Measurements from ENCODE around the gene FERMT2. TPM values are rescaled to one million over a fixed set of nuclear protein-coding genes. Genes with fewer than 3 reads are reported as not detected.

Gene FERMT2
- polyA plus RNA-seq, 1 experiment, result 275 TPM

DNA sequence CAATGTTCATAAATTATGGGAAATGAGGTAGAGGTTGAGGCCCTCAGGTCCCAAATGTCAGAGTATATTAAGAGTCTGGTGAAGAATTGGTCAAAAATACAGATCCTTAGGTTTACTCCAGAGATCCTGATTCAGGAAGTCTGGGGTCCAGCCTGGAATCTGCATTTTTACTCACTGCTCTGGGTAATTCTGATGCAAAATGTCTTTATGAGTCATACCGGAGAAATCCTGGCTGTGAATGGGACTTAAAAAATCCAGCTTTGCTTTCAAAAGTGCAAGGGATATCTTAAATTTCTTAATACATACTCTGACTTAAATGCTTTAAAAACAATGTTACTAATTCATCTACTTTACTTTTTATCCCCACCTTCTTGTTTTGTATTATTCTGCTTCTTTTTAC is 74.5 kb downstream of the FERMT2 start:
- Histone ChIP-seq H3K4me3 (ENCODE audit: low read depth, low read length) (no peak overlapping the region), H3K27me3 (ENCODE audit: control insufficient read depth, insufficient read depth, low read length) (no peaks in the 10 kb centered on the region), H3K36me3 (ENCODE audit: control insufficient read depth, insufficient read depth, low read length) (peaks cover 13% of the 10 kb centered on the region)
- no peak for DNase-seq (ENCODE audit: low read depth)
- POLR2A ChIA-PET, result no interaction called here
- TF ChIP-seq, protein P1, sequence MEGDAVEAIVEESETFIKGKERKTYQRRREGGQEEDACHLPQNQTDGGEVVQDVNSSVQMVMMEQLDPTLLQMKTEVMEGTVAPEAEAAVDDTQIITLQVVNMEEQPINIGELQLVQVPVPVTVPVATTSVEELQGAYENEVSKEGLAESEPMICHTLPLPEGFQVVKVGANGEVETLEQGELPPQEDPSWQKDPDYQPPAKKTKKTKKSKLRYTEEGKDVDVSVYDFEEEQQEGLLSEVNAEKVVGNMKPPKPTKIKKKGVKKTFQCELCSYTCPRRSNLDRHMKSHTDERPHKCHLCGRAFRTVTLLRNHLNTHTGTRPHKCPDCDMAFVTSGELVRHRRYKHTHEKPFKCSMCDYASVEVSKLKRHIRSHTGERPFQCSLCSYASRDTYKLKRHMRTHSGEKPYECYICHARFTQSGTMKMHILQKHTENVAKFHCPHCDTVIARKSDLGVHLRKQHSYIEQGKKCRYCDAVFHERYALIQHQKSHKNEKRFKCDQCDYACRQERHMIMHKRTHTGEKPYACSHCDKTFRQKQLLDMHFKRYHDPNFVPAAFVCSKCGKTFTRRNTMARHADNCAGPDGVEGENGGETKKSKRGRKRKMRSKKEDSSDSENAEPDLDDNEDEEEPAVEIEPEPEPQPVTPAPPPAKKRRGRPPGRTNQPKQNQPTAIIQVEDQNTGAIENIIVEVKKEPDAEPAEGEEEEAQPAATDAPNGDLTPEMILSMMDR (IDR thresholded peaks at IDR 0.05; ENCODE audit: insufficient read depth, low read depth, low read length), result no peak
- CTCF ChIA-PET, result no interaction called here

DNA sequence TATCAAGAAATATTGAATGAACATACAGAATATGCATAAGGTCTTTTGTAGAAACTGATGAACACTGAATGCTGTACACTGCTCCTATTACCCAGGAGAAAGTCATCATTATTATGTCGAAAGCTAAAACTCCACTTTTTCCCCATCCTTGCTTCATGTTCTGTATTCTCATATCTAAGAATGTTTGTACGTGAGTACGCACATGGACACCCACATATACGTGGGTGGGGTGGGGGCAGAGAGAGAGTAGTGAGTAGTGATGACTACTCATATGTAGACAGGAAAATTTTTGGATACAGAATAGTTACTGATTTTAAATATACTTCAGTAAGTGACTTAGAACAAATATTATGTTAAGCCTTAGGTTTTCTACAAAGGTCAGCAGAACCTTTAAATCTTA is 75.1 kb downstream of the FERMT2 start:
- ChIA-PET POLR2A (no interaction called here), CTCF (no interaction called here)
- DNase-seq (ENCODE audit: low read depth), result no peak
- TF ChIP-seq, protein P1 (IDR thresholded peaks at IDR 0.05; ENCODE audit: insufficient read depth, low read depth, low read length), result no peak
- Histone ChIP-seq H3K27me3 (ENCODE audit: control insufficient read depth, insufficient read depth, low read length) (no peaks in the 10 kb centered on the region), H3K36me3 (ENCODE audit: control insufficient read depth, insufficient read depth, low read length) (peaks cover 13% of the 10 kb centered on the region), H3K4me3 (ENCODE audit: low read depth, low read length) (no peak overlapping the region)

DNA sequence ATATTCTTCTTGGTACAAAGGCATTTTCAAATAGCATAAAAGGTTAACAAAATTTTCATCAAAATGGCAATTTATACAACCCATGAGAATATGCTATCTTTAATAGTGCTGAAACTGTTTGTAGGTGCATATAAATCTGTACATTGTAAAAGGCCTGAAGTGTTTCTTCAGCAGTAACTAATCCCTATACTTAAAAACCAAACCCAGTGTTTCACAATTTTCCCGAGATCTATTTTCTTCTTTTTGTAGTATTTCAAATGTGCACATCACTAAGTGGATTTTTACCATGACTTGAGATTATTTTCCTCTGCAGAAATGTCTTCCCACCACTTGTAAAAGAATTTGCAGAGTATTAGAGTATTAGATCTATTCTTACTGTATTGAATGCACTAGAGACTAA is 76.5 kb downstream of the FERMT2 start:
- DNase-seq (ENCODE audit: low read depth), result no peak
- CTCF ChIA-PET, result no interaction called here

DNA sequence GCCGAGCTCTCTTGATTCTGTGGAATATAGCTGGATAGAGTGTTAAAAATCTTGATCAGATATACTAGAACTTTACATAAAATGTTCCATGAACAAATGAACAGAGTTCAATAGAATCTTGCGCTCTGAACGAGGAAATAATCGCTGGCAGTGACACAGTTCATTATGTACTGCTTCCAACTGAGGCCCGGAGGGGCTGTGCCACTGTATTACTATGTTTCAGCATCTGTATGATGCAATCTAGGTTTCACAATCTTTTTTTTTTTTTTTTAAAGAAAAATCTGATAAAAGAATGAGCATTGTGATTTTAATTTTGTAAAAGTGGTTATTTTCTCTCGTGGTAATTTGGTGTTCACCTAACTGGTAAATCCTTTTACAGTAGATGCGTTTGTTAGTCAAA is 77.2 kb downstream of the FERMT2 start:
- CTCF ChIA-PET, result no interaction called here
- POLR2A ChIA-PET, result no interaction called here
- TF ChIP-seq, protein P1 (IDR thresholded peaks at IDR 0.05; ENCODE audit: insufficient read depth, low read depth, low read length), result no peak
- no peak for DNase-seq (ENCODE audit: low read depth)
- peaks cover 8% of the 10 kb centered on the region for H3K36me3 ChIP-seq (ENCODE audit: control insufficient read depth, insufficient read depth, low read length)
- no peaks in the 10 kb centered on the region for H3K27me3 ChIP-seq (ENCODE audit: control insufficient read depth, insufficient read depth, low read length)
- no peak overlapping the region for H3K4me3 ChIP-seq (ENCODE audit: low read depth, low read length)

More for the DNA sequence above, 76.5 kb downstream of the FERMT2 start:
- peaks cover 7% of the 10 kb centered on the region for H3K36me3 ChIP-seq (ENCODE audit: control insufficient read depth, insufficient read depth, low read length)
- TF ChIP-seq, protein P1 (IDR thresholded peaks at IDR 0.05; ENCODE audit: insufficient read depth, low read depth, low read length), result no peak
- no peak overlapping the region for H3K4me3 ChIP-seq (ENCODE audit: low read depth, low read length)
- POLR2A ChIA-PET, result no interaction called here
- H3K27me3 ChIP-seq (ENCODE audit: control insufficient read depth, insufficient read depth, low read length), result no peaks in the 10 kb centered on the region

DNA sequence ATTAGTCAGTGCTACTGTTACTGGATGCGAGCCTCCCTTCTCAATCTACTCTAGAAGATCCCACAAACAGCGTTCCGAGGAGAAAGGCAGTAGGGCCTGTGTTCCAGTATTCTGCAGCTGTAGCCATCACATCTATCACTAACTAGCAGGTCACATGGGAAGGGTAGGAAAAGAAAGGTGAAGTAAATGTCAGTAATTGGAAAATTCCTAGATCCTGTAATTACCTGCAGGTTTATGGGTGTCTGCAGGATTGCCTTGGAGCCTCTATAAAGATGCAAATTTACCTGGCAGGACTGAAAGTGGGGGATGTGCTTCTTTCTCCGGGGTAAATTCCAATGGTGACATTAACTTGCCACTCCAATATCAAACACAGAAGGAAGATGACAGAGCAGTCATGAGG is 77.8 kb downstream of the FERMT2 start:
- ChIA-PET CTCF (interaction anchor here (0.7 kb wide), 1 partner anchor 739 kb away, joined by 3 read pairs; no protein-coding TSS in a partner anchor), POLR2A (no interaction called here)
- Histone ChIP-seq H3K4me3 (ENCODE audit: low read depth, low read length) (no peak overlapping the region), H3K27me3 (ENCODE audit: control insufficient read depth, insufficient read depth, low read length) (no peaks in the 10 kb centered on the region), H3K36me3 (ENCODE audit: control insufficient read depth, insufficient read depth, low read length) (peaks cover 10% of the 10 kb centered on the region)
- no peak for DNase-seq (ENCODE audit: low read depth)
- TF ChIP-seq, protein P1 (IDR thresholded peaks at IDR 0.05; ENCODE audit: insufficient read depth, low read depth, low read length), result no peak
